NT2/D1 (cell line): Measurements from ENCODE around the gene TRIM50.
"Not testable (repeated sequence)": the region's sequence is repeated elsewhere in the genome, so short reads cannot be mapped to it uniquely, and the experiment has no call there.

Experiments
- SUZ12 ChIP-seq: IDR thresholded peaks from 2 replicates; pipeline ENCODE4 v1.6.1; 2011; ENCODE audit not compliant: insufficient read length, insufficient read depth; ENCODE audit errors: extremely low read depth
- YY1 ChIP-seq: IDR thresholded peaks from 2 replicates; pipeline ENCODE4 v1.6.1; 2011; ENCODE audit not compliant: insufficient read length, insufficient read depth

DNA sequence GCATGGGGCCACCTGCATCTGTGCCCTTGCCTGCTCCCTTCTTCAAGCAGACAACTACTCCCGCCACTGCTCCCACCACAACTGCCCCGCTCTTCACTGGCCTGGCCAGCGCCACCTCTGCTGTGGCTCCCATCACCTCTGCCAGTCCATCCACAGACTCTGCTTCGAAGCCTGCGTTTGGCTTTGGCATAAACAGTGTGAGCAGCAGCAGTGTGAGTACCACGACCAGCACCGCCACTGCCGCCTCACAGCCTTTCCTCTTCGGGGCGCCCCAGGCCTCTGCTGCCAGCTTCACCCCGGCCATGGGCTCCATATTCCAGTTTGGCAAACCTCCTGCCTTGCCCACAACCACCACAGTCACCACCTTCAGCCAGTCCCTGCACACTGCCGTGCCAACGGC, 30.6 kb downstream of the TRIM50 start:
- not testable (repeated sequence) for TF ChIP-seq YY1, SUZ12
